ENCODE data around the gene MRPS24. TPM values are rescaled to one million over a fixed set of nuclear protein-coding genes. Genes with fewer than 3 reads are reported as not detected.

MRPS24 gene
- total RNA-seq, 1 experiment from 2014 or later: 224 TPM

GRCh38 chr7:43895847-43896415, 26.6 kb upstream of the MRPS24 start:
- no peaks in the 10 kb centered on the region for H3K4me1 ChIP-seq (ENCODE audit: control insufficient read depth, insufficient read depth, low read length)
- BruUV-seq (replicated peaks): no TSS peak
- TF ChIP-seq TCF7L2 (IDR thresholded peaks at IDR 0.05; ENCODE audit: low read depth, low read length) (no peak), POLR2AphosphoS5 (IDR thresholded peaks at IDR 0.05; ENCODE audit: low read depth, low read length) (no peak), CTCF (IDR thresholded peaks at IDR 0.05) (no peak), SIN3A (IDR thresholded peaks at IDR 0.05; ENCODE audit: borderline replicate concordance, insufficient read depth, low read depth, low read length) (no peak)
- TF ChIP-seq, protein P1, sequence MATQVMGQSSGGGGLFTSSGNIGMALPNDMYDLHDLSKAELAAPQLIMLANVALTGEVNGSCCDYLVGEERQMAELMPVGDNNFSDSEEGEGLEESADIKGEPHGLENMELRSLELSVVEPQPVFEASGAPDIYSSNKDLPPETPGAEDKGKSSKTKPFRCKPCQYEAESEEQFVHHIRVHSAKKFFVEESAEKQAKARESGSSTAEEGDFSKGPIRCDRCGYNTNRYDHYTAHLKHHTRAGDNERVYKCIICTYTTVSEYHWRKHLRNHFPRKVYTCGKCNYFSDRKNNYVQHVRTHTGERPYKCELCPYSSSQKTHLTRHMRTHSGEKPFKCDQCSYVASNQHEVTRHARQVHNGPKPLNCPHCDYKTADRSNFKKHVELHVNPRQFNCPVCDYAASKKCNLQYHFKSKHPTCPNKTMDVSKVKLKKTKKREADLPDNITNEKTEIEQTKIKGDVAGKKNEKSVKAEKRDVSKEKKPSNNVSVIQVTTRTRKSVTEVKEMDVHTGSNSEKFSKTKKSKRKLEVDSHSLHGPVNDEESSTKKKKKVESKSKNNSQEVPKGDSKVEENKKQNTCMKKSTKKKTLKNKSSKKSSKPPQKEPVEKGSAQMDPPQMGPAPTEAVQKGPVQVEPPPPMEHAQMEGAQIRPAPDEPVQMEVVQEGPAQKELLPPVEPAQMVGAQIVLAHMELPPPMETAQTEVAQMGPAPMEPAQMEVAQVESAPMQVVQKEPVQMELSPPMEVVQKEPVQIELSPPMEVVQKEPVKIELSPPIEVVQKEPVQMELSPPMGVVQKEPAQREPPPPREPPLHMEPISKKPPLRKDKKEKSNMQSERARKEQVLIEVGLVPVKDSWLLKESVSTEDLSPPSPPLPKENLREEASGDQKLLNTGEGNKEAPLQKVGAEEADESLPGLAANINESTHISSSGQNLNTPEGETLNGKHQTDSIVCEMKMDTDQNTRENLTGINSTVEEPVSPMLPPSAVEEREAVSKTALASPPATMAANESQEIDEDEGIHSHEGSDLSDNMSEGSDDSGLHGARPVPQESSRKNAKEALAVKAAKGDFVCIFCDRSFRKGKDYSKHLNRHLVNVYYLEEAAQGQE (IDR thresholded peaks at IDR 0.05; ENCODE audit: insufficient read depth in 1 of 2, low read depth in 2 of 2, low read length in 1 of 2): no peak
- ChIA-PET POLR2A (no interaction called here), CTCF (no interaction called here)
- no peak overlapping the region for H3K4me3 ChIP-seq (ENCODE audit: low read depth in 2 of 2, low read length in 2 of 2)
- no peak for DNase-seq (ENCODE audit: low read depth, low spot score)
- no peak overlapping the region for H3K27ac ChIP-seq (ENCODE audit: low read length)
- ATAC-seq: no peak
- H3K36me3 ChIP-seq (ENCODE audit: control insufficient read depth, insufficient read depth, low read length): no peaks in the 10 kb centered on the region
- intact Hi-C loops (cut with micrococcal nuclease; ENCODE audit: unreplicated experiment) (no loop called here), in situ Hi-C loops (cut with HindIII; ENCODE audit: low pct_unique_long_range_greater_than_20kb, low sequenced_read_pairs) (no loop called here)
- no peaks in the 10 kb centered on the region for H3K9me3 ChIP-seq (ENCODE audit: control insufficient read depth, insufficient read depth, low read depth, low read length)
- H3K27me3 ChIP-seq (ENCODE audit: control insufficient read depth, insufficient read depth, low read length): no peaks in the 10 kb centered on the region

DNA sequence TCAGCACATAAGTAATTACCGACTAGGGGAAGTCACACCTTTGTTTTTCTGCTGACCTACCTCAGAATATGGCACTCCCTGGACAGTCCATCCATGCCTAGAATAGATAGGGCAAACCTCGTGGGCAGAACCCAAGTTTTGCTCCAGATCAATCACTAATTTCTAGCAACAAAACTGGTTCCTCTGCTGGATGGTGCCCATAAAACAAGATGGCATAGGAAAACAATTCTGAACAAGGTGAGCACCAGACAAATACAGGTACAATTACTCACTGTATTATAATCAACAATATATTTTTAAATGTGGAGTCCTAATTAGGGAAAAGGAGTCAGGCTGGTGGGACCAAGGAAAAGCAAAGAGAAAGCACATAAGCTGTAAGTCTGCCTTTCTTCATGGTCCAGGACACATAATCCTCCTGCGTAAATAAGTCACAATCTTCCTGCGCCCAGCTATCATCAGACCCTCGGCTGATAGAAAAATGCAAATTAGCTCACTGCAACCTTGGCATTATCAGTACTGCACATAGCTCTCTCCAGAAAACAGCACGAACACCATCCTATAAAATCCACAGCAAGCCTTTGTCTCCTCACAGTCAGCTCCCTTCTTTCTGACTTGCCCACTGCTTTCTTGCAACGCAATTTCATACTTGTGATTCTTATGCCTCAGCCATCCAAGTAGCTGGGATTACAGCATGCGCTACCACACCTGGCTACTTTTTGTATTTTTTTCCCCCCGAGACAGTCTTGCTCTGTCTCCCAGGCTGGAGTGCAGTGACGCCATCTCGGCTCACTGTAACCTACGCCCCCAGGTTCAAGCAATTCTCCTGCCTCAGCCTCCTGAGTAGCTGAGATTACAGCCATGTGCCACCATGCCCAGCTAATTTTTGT, 22.0 kb upstream of the MRPS24 start:
- intact Hi-C loops (cut with micrococcal nuclease; ENCODE audit: unreplicated experiment): no loop called here

More for the DNA sequence above, 22.0 kb upstream of the MRPS24 start:
- Histone ChIP-seq H3K36me3 (ENCODE audit: control insufficient read depth, insufficient read depth, low read length) (no peaks in the 10 kb centered on the region; the same call in 1 of the 2 replicates), H3K4me1 (ENCODE audit: control insufficient read depth, insufficient read depth, low read length) (no peaks in the 10 kb centered on the region), H3K27me3 (ENCODE audit: control insufficient read depth, insufficient read depth, low read length) (no peaks in the 10 kb centered on the region), H3K27ac (ENCODE audit: low read length) (no peak overlapping the region), H3K4me3 (ENCODE audit: low read depth in 2 of 2, low read length in 2 of 2) (no peak overlapping the region), H3K9me3 (ENCODE audit: control insufficient read depth, insufficient read depth, low read depth, low read length) (no peaks in the 10 kb centered on the region)
- ATAC-seq (no peak), DNase-seq (ENCODE audit: low read depth, low spot score) (no peak)
- TF ChIP-seq CTCF (IDR thresholded peaks at IDR 0.05): no peak
- no peak for TF ChIP-seq TCF7L2 (IDR thresholded peaks at IDR 0.05; ENCODE audit: low read depth, low read length)
- no peak for TF ChIP-seq POLR2AphosphoS5 (IDR thresholded peaks at IDR 0.05; ENCODE audit: low read depth, low read length)
- no peak for TF ChIP-seq SIN3A (IDR thresholded peaks at IDR 0.05; ENCODE audit: borderline replicate concordance, insufficient read depth, low read depth, low read length)
- TF ChIP-seq, protein P1 (IDR thresholded peaks at IDR 0.05; ENCODE audit: insufficient read depth in 1 of 2, low read depth in 2 of 2, low read length in 1 of 2): no peak
- no TSS peak for BruUV-seq (replicated peaks)
- ChIA-PET CTCF (no interaction called here), POLR2A (interaction anchor here (0.6 kb wide), 2 partner anchors 9 to 98 kb away, joined by 3 to 8 read pairs; no protein-coding TSS in a partner anchor)
- in situ Hi-C loops (cut with HindIII; ENCODE audit: low pct_unique_long_range_greater_than_20kb, low sequenced_read_pairs): no loop called here
